K562 (cell line): ENCODE measurements around the gene DLGAP1. TPM values are rescaled to one million over a fixed set of nuclear protein-coding genes. Genes with fewer than 3 reads are reported as not detected.

ENCODE experiments used
- ATAC-seq: fragments of 200-7000 bp; cut with Tn5 transposase; 3 replicates; pipeline ENCODE4 v1.9.1; 2020; ENCODE audit warnings: moderate library complexity
- BruUV-seq: library from RNA; stranded (reverse); fragments of 400-500 nt; replicated peaks from 2 replicates; lab custom pipeline; 2021; lab: Mats Ljungman, UMichigan
- CTCF ChIA-PET: fragments of 300-600 bp; formaldehyde crosslinking; extraction: SDS; loops from one replicate; lab custom pipeline; 2021; ENCODE audit warnings: low intra/inter-chr PET ratio; lab: Yijun Ruan, JAX
- POLR2A ChIA-PET: fragments of 300-600, 350-650 bp; sonication (Branson Sonifier 250); formaldehyde crosslinking; extraction: SDS; loops from one replicate; lab custom pipeline; 2021; ENCODE audit warnings: antibody characterized with exemption, inconsistent platforms; lab: Yijun Ruan, JAX
- DNase-seq, 4 experiments: peaks; one replicate each; pipeline versions ENCODE4 v3.0.0 to v3.0.0-alpha.2; 2011 to 2018; ENCODE audit warnings: low spot score in 3 of 4, mixed read lengths in 3 of 4; ENCODE audit errors: extremely low read depth in 1 of 4
- FAIRE-seq: peaks from 2 replicates; lab custom pipeline; 2011; peaks lifted over from hg19 to GRCh38; lab: Jason Lieb, UNC
- H2AFZ ChIP-seq: 2 replicates; pipeline ENCODE4 v1.6.0; 2011; ENCODE audit warnings: low read depth, low read length, control low read depth, inconsistent platforms
- H3K27ac ChIP-seq: fragments of 200-600 bp; 3 replicates; pipeline ENCODE4 v1.8.0; 2011; ENCODE audit warnings: low read depth, mild to moderate bottlenecking, control low read depth, inconsistent platforms, low read length, moderate library complexity, mixed read lengths; ENCODE audit errors: extremely low read depth
- H3K27me3 ChIP-seq, 2 experiments: fragments of 300-600 bp in 1 of 2; 2 replicates in 1 of 2; 3 replicates in 1 of 2; pipeline versions ENCODE4 v1.6.0 to v1.8.0; 2011; ENCODE audit warnings: inconsistent platforms in 2 of 2, low read length in 2 of 2, mild to moderate bottlenecking in 1 of 2, mixed read lengths in 1 of 2, moderate library complexity in 1 of 2; ENCODE audit not compliant: control insufficient read depth in 2 of 2, insufficient read depth in 2 of 2
- H3K36me3 ChIP-seq: fragments of 300-600 bp; 3 replicates; pipeline ENCODE4 v1.8.0; 2011; ENCODE audit warnings: mild to moderate bottlenecking, low read length, inconsistent platforms; ENCODE audit not compliant: control insufficient read depth, insufficient read depth
- H3K4me1 ChIP-seq, 2 experiments: fragments of 200-600 bp in 1 of 2; replicated peaks in 1 of 2; 2 replicates in 1 of 2; 3 replicates in 1 of 2; pipeline versions ENCODE4 v1.5.1 to v1.8.0; 2011; ENCODE audit warnings: inconsistent platforms in 2 of 2, low read length in 2 of 2, mild to moderate bottlenecking in 1 of 2, mixed read lengths in 1 of 2, moderate library complexity in 1 of 2; ENCODE audit not compliant: control insufficient read depth in 2 of 2, insufficient read depth in 2 of 2
- H3K4me2 ChIP-seq: 2 replicates; pipeline ENCODE4 v1.6.1; 2011; ENCODE audit warnings: low read length, control low read depth, inconsistent platforms, mixed read lengths; ENCODE audit not compliant: insufficient read depth
- H3K4me3 ChIP-seq: fragments of 200-600 bp; sonication (generic), shearing (Covaris generic); 2 replicates; pipeline ENCODE4 v1.5.1; 2016; ENCODE audit warnings: control low read depth, inconsistent platforms
- H3K79me2 ChIP-seq: fragments of 200-600 bp; 3 replicates; pipeline ENCODE4 v1.8.0; 2011; ENCODE audit warnings: low read length, inconsistent platforms; ENCODE audit not compliant: control insufficient read depth, insufficient read depth
- H3K9ac ChIP-seq, 2 experiments: 2 replicates each; pipeline versions ENCODE4 v1.6.0 to v1.6.1; 2011; ENCODE audit warnings: low read depth in 2 of 2, low read length in 2 of 2, control low read depth in 1 of 2, inconsistent platforms in 1 of 2, mild to moderate bottlenecking in 1 of 2, mixed read lengths in 1 of 2; ENCODE audit not compliant: insufficient read depth in 1 of 2
- H3K9me1 ChIP-seq: one replicate; pipeline ENCODE4 v1.6.0; 2011; ENCODE audit warnings: inconsistent platforms, mild to moderate bottlenecking, low read length, moderate library complexity; ENCODE audit not compliant: control insufficient read depth, insufficient read depth
- H3K9me3 ChIP-seq: replicated peaks from 2 replicates; pipeline ENCODE4 v1.5.1; 2011; ENCODE audit warnings: low read depth, low read length, inconsistent platforms; ENCODE audit not compliant: control insufficient read depth, insufficient read depth
- H4K20me1 ChIP-seq: replicated peaks from 2 replicates; pipeline ENCODE4 v1.6.1; 2011; ENCODE audit warnings: low read length, inconsistent platforms, mixed read lengths; ENCODE audit not compliant: control insufficient read depth, insufficient read depth
- CSDE1 ChIP-seq, 2 experiments: fragments of 450-650 bp; IDR thresholded peaks; 2 replicates each; pipeline ENCODE4 v1.6.1; 2016; ENCODE audit warnings: mild to moderate bottlenecking in 1 of 2
- MEIS2 ChIP-seq: fragments of 450-650 bp; IDR thresholded peaks from 2 replicates; pipeline ENCODE4 v1.6.1; 2014; ENCODE audit warnings: mild to moderate bottlenecking; ENCODE audit not compliant: partially characterized antibody
- SPI1 ChIP-seq: IDR thresholded peaks from 2 replicates; pipeline ENCODE4 v1.6.1; 2011; ENCODE audit warnings: low read depth, low read length, control low read depth, borderline replicate concordance
- ZNF41 ChIP-seq: fragments of 250-450 bp; sonication (Bioruptor Pico); conservative IDR thresholded peaks from 2 replicates; pipeline ENCODE4 v1.4.0; 2020; ENCODE audit warnings: mild to moderate bottlenecking
- WGBS: fragments of 100-300 bp; shearing (Covaris generic); methylation state at CpG from one replicate; pipeline ENCODE4 v1.1.6; 2016; ENCODE audit warnings: low coverage, mixed read lengths; ENCODE audit not compliant: insufficient coverage; ENCODE audit errors: missing lambda C conversion rate; 5-methylcytosine and 5-hydroxymethylcytosine counted together
- in situ Hi-C: fragments of 300-500 bp; cut with MboI; formaldehyde crosslinking; loops from 4 replicates; pipeline ENCODE4 v1.15.0; 2018; ENCODE audit warnings: inconsistent platforms, mixed read lengths
- intact Hi-C: fragments of 100-400 bp; cut with micrococcal nuclease; formaldehyde crosslinking; loops from 2 replicates; pipeline ENCODE4 v1.14.2; 2022
- polyA plus RNA-seq, 8 experiments: library from polyadenylated mRNA; depleted of rRNA in 4 of 8; stranded (reverse) in 5 of 8; unstranded in 3 of 8; fragments of >200 nt; fragmentation: Nextera tagmentation in 2 of 8; fragmentation: Illumina TruSeq in 1 of 8; extraction: Ambion mirVana in 2 of 8; extraction: Trizol in 1 of 8; gene quantifications; 2 replicates each; pipeline versions ENCODE4 v1.2.1 to v1.2.3, GENCODE V29; 2011 to 2014; ENCODE audit warnings: inconsistent platforms in 1 of 8, missing spikeins in 1 of 8
- total RNA-seq, 7 experiments: library from RNA; depleted of rRNA in 6 of 7; stranded (reverse); fragments of >200 nt in 6 of 7; fragmentation: Illumina TruSeq in 2 of 7; extraction: Trizol in 2 of 7; gene quantifications; 2 replicates each; pipeline versions ENCODE4 v1.2.1 to v1.2.3, GENCODE V29; 2011 to 2021; ENCODE audit warnings: low replicate concordance in 1 of 7
- TF ChIP-seq, protein P1 (sequence below): fragments of 250-450 bp; sonication (Bioruptor Pico); IDR thresholded peaks from 2 replicates; pipeline ENCODE4 v1.5.0; 2022; ENCODE audit warnings: mild to moderate bottlenecking

Gene DLGAP1
- total and polyA plus RNA-seq, 9 of the 15 experiments (the other 6 are each of a cell fraction or from before 2014, with no cell fraction given) = 0.04 to 0.22 (median 0.08) TPM

GRCh38 chr18:3489462-3489861 is 965.6 kb downstream of the DLGAP1 start:
- POLR2A ChIA-PET = no interaction called here
- H3K4me1 ChIP-seq = no peaks in the 10 kb centered on the region
- no peak overlapping the region for H2AFZ ChIP-seq
- no peaks in the 10 kb centered on the region for H3K27me3 ChIP-seq
- in situ Hi-C loops (no loop called here), intact Hi-C loops (no loop called here)
- H4K20me1 ChIP-seq = no peaks in the 10 kb centered on the region
- BruUV-seq = no TSS peak
- CTCF ChIA-PET = no interaction called here
- DNase-seq (no peak), ATAC-seq (no peak), FAIRE-seq (no peak)
- H3K9me1 ChIP-seq = no peaks in the 10 kb centered on the region
- H3K9ac ChIP-seq = no peak overlapping the region
- TF ChIP-seq, protein P1, sequence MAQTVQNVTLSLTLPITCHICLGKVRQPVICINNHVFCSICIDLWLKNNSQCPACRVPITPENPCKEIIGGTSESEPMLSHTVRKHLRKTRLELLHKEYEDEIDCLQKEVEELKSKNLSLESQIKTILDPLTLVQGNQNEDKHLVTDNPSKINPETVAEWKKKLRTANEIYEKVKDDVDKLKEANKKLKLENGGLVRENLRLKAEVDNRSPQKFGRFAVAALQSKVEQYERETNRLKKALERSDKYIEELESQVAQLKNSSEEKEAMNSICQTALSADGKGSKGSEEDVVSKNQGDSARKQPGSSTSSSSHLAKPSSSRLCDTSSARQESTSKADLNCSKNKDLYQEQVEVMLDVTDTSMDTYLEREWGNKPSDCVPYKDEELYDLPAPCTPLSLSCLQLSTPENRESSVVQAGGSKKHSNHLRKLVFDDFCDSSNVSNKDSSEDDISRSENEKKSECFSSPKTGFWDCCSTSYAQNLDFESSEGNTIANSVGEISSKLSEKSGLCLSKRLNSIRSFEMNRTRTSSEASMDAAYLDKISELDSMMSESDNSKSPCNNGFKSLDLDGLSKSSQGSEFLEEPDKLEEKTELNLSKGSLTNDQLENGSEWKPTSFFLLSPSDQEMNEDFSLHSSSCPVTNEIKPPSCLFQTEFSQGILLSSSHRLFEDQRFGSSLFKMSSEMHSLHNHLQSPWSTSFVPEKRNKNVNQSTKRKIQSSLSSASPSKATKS = no peak
- TF ChIP-seq ZNF41 (CRISPR knock-in tag) (no peak), MEIS2 (peak; percentile 26), CSDE1 (IDR thresholded peaks at IDR 0.05) (no peak), SPI1 (peak; percentile 84)
- H3K9me3 ChIP-seq = no peaks in the 10 kb centered on the region
- H3K4me3 ChIP-seq = no peak overlapping the region
- WGBS = 59% methylated on average over 6 of the region's 6 CpGs
- no peaks in the 10 kb centered on the region for H3K36me3 ChIP-seq
- H3K27ac ChIP-seq = no peak overlapping the region
- H3K79me2 ChIP-seq = no peaks in the 10 kb centered on the region
- H3K4me2 ChIP-seq = no peak overlapping the region
